HCT116 (cell line): ENCODE results near the gene FBXW2.

Experiments used
- ELF1 ChIP-seq: IDR thresholded peaks from 2 replicates; pipeline ENCODE4 v1.6.1; 2012; ENCODE audit warnings: low read depth, borderline replicate concordance
- EZH2 ChIP-seq: fragments of 200-600 bp; sonication (generic); IDR thresholded peaks from 2 replicates; pipeline ENCODE4 v1.6.1; 2017; ENCODE audit warnings: antibody characterized with exemption, mixed run types
- EZH2phosphoT487 ChIP-seq: fragments of 200-600 bp; IDR thresholded peaks from 2 replicates; pipeline ENCODE4 v1.6.1; 2018; ENCODE audit warnings: antibody characterized with exemption, borderline replicate concordance
- POLR2A ChIP-seq: IDR thresholded peaks from 2 replicates; pipeline ENCODE4 v1.7.0; 2011; ENCODE audit warnings: borderline replicate concordance; ENCODE audit not compliant: insufficient read depth, insufficient read length; ENCODE audit errors: extremely low read depth
- POLR2AphosphoS5 ChIP-seq: IDR thresholded peaks from 2 replicates; pipeline ENCODE4 v1.6.1; 2011; ENCODE audit warnings: mild to moderate bottlenecking, low read depth, low read length, moderate library complexity
- SP1 ChIP-seq: IDR thresholded peaks from 2 replicates; pipeline ENCODE4 v1.6.1; 2012; ENCODE audit warnings: low read depth
- ZNF274 ChIP-seq: fragments of 200-500 bp; sonication (Bioruptor generic); IDR thresholded peaks from 2 replicates; pipeline ENCODE4 v1.6.1; 2014; ENCODE audit warnings: mild to moderate bottlenecking, low read depth, low read length, inconsistent platforms
- TF ChIP-seq, protein P1 (sequence below), 3 experiments: fragments of 200-600 bp in 1 of 3; sonication (generic) in 1 of 3; IDR thresholded peaks in 2 of 3; conservative IDR thresholded peaks in 1 of 3; 2 replicates each; pipeline ENCODE4 v1.5.1; 2012 to 2017; ENCODE audit warnings: low read depth in 2 of 3, low read length in 2 of 3, antibody characterized with exemption in 1 of 3, borderline replicate concordance in 1 of 3, control low read depth in 1 of 3, mild to moderate bottlenecking in 1 of 3, mixed read lengths in 1 of 3, mixed run types in 1 of 3, moderate library complexity in 1 of 3; ENCODE audit not compliant: insufficient read depth in 1 of 3
- TF ChIP-seq, protein P2 (sequence below): IDR thresholded peaks from 2 replicates; pipeline ENCODE4 v1.6.1; 2012; ENCODE audit warnings: low read depth

DNA sequence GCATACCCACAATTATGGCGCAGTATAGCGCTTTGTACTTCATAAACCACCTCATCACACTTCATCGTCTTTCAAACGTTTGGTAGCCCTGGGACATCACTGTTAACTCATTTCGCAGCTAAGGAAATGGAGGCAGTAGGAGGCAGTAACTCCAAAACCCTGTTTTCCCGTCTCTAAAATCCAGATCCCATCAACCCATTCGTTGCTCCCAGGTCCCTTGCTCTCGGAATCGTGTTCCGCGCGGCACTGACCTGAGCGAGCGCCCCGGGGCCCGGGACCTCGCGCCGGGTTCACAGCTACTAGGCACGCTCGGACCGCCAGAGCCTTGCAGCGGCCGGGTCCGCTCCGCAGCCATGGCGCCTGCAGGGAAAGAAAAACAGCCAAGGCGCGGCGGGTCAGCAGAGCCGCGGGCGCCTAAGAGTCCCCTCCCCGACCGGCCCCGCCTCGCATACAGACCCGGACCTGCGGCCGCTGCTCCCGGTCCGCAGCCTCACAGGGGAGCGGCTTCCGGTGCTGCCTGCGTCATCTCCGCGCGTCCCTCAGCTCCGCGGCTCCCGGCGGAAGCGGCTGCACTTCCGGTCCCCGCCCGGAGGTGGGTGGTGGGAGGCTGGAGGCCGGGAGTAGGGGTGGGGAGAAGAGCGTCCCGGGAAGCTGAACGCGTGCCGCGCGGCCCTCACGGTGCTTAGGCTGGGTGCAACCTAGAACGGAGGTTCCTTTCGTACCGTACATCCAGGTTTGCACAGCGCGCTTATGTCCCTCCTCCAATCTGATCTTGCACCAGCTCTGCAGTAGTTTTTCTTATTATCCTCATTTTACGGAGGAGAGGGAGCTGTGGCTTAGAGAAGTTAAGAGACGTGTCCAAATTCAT is at the start of gene FBXW2:
- TF ChIP-seq, protein P1, sequence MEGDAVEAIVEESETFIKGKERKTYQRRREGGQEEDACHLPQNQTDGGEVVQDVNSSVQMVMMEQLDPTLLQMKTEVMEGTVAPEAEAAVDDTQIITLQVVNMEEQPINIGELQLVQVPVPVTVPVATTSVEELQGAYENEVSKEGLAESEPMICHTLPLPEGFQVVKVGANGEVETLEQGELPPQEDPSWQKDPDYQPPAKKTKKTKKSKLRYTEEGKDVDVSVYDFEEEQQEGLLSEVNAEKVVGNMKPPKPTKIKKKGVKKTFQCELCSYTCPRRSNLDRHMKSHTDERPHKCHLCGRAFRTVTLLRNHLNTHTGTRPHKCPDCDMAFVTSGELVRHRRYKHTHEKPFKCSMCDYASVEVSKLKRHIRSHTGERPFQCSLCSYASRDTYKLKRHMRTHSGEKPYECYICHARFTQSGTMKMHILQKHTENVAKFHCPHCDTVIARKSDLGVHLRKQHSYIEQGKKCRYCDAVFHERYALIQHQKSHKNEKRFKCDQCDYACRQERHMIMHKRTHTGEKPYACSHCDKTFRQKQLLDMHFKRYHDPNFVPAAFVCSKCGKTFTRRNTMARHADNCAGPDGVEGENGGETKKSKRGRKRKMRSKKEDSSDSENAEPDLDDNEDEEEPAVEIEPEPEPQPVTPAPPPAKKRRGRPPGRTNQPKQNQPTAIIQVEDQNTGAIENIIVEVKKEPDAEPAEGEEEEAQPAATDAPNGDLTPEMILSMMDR (IDR thresholded peaks at IDR 0.05 in 2 of 3, conservative IDR thresholded peaks at IDR 0.05 in 1 of 3; ENCODE audit: borderline replicate concordance in 1 of 3, insufficient read depth in 1 of 3, low read depth in 2 of 3, low read length in 2 of 3) = no peak
- TF ChIP-seq ZNF274 (no peak), POLR2A (peak; percentile 83), POLR2AphosphoS5 (peak; percentile 97), SP1 (peak; percentile 67), ELF1 (peak; percentile 91), EZH2phosphoT487 (no peak), EZH2 (no peak)
- TF ChIP-seq, protein P2, sequence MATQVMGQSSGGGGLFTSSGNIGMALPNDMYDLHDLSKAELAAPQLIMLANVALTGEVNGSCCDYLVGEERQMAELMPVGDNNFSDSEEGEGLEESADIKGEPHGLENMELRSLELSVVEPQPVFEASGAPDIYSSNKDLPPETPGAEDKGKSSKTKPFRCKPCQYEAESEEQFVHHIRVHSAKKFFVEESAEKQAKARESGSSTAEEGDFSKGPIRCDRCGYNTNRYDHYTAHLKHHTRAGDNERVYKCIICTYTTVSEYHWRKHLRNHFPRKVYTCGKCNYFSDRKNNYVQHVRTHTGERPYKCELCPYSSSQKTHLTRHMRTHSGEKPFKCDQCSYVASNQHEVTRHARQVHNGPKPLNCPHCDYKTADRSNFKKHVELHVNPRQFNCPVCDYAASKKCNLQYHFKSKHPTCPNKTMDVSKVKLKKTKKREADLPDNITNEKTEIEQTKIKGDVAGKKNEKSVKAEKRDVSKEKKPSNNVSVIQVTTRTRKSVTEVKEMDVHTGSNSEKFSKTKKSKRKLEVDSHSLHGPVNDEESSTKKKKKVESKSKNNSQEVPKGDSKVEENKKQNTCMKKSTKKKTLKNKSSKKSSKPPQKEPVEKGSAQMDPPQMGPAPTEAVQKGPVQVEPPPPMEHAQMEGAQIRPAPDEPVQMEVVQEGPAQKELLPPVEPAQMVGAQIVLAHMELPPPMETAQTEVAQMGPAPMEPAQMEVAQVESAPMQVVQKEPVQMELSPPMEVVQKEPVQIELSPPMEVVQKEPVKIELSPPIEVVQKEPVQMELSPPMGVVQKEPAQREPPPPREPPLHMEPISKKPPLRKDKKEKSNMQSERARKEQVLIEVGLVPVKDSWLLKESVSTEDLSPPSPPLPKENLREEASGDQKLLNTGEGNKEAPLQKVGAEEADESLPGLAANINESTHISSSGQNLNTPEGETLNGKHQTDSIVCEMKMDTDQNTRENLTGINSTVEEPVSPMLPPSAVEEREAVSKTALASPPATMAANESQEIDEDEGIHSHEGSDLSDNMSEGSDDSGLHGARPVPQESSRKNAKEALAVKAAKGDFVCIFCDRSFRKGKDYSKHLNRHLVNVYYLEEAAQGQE = no peak
